HCT116 (cell line): ENCODE measurements around the gene UBQLN1. TPM values are rescaled to one million over a fixed set of nuclear protein-coding genes. Genes with fewer than 3 reads are reported as not detected.

Experiments used
- ATAC-seq: fragments of 200-7000 bp; cut with Tn5 transposase; 2 replicates; pipeline ENCODE4 v1.9.1; 2020; ENCODE audit warnings: mild to moderate bottlenecking, moderate library complexity
- BruUV-seq: library from RNA; stranded (reverse); fragments of 400-500 nt; replicated peaks from 2 replicates; lab custom pipeline; 2021; lab: Mats Ljungman, UMichigan
- CTCF ChIA-PET: fragments of 300-600 bp; sonication (Branson Sonifier 250); formaldehyde crosslinking; loops from one replicate; lab custom pipeline; 2021; ENCODE audit warnings: antibody characterized with exemption; lab: Charles Lee
- POLR2A ChIA-PET: fragments of 300-600, 350-600 bp; sonication (Branson Sonifier 250); formaldehyde crosslinking; loops from one replicate; lab custom pipeline; 2021; ENCODE audit warnings: antibody characterized with exemption; lab: Charles Lee
- RAD21 ChIA-PET, 2 experiments: fragments of 300-600 bp; sonication (Branson Sonifier 250); formaldehyde crosslinking; loops; one replicate each; lab custom pipeline; 2023; ENCODE audit warnings: low total read pairs in 2 of 2; ENCODE audit not compliant: uncharacterized antibody in 2 of 2, unreplicated experiment in 2 of 2, low non-redundant PET in 1 of 2; lab: Charles Lee
- DNase-seq: peaks from one replicate; pipeline ENCODE4 v3.0.0-alpha.2; 2010; ENCODE audit warnings: low read depth, low spot score
- H2AFZ ChIP-seq: fragments of 200-600 bp; shearing (Covaris generic), sonication (generic); 2 replicates; pipeline ENCODE4 v1.6.1; 2017; ENCODE audit warnings: low read depth, mixed run types, mixed read lengths, antibody characterized with exemption, low read length; ENCODE audit not compliant: poor library complexity, severe bottlenecking
- H3K27ac ChIP-seq: 2 replicates; pipeline ENCODE4 v1.5.1; 2012; ENCODE audit warnings: low read depth, low read length
- H3K27me3 ChIP-seq: fragments of 200-600 bp; sonication (generic); 2 replicates; pipeline ENCODE4 v1.6.1; 2016; ENCODE audit warnings: mixed run types, low read length, mixed read lengths; ENCODE audit not compliant: insufficient read depth
- H3K36me3 ChIP-seq, 2 experiments: fragments of 200-500 bp in 1 of 2; fragments of 200-600 bp in 1 of 2; sonication (Bioruptor generic) in 1 of 2; sonication (generic) in 1 of 2; 2 replicates each; pipeline versions ENCODE4 v1.5.1 to v1.6.1; 2014 to 2016; ENCODE audit warnings: low read length in 2 of 2, inconsistent platforms in 1 of 2, mixed read lengths in 1 of 2, mixed run types in 1 of 2; ENCODE audit not compliant: insufficient read depth in 2 of 2, control insufficient read depth in 1 of 2
- H3K4me1 ChIP-seq, 2 experiments: fragments of 200-600 bp in 1 of 2; sonication (generic) in 1 of 2; 2 replicates each; pipeline versions ENCODE4 v1.5.1 to v1.6.1; 2012 to 2017; ENCODE audit warnings: low read length in 2 of 2, inconsistent platforms in 1 of 2, mild to moderate bottlenecking in 1 of 2, mixed read lengths in 1 of 2, mixed run types in 1 of 2, moderate library complexity in 1 of 2; ENCODE audit not compliant: insufficient read depth in 2 of 2, control insufficient read depth in 1 of 2
- H3K4me2 ChIP-seq: fragments of 200-600 bp; sonication (generic); 2 replicates; pipeline ENCODE4 v1.6.1; 2017; ENCODE audit warnings: mixed run types, low read length, mixed read lengths
- H3K4me3 ChIP-seq, 2 experiments: fragments of 200-600 bp in 1 of 2; sonication (generic) in 1 of 2; replicated peaks in 1 of 2; 2 replicates each; pipeline ENCODE4 v1.5.1; 2011 to 2016; ENCODE audit warnings: low read length in 2 of 2, control low read depth in 1 of 2, low read depth in 1 of 2, mild to moderate bottlenecking in 1 of 2, mixed read lengths in 1 of 2, mixed run types in 1 of 2
- H3K79me2 ChIP-seq: fragments of 200-600 bp; sonication (generic); 2 replicates; pipeline ENCODE4 v1.6.1; 2017; ENCODE audit warnings: mild to moderate bottlenecking, mixed run types, low read length, moderate library complexity, mixed read lengths; ENCODE audit not compliant: insufficient read depth
- H3K9ac ChIP-seq: fragments of 200-600 bp; sonication (generic); 2 replicates; pipeline ENCODE4 v1.6.1; 2016; ENCODE audit warnings: low read length, mixed read lengths
- H3K9me2 ChIP-seq: fragments of 200-600 bp; sonication (generic), shearing (Covaris generic); 2 replicates; pipeline ENCODE4 v1.6.1; 2017; ENCODE audit warnings: mixed run types, mild to moderate bottlenecking, moderate library complexity; ENCODE audit not compliant: insufficient read depth
- H3K9me3 ChIP-seq, 2 experiments: fragments of 200-500 bp in 1 of 2; fragments of 200-600 bp in 1 of 2; sonication (Bioruptor generic) in 1 of 2; sonication (generic) in 1 of 2; 2 replicates each; pipeline ENCODE4 v1.6.1; 2014 to 2017; ENCODE audit warnings: low read length in 2 of 2, mixed read lengths in 2 of 2, inconsistent platforms in 1 of 2, low read depth in 1 of 2, mild to moderate bottlenecking in 1 of 2, mixed run types in 1 of 2, moderate library complexity in 1 of 2; ENCODE audit not compliant: control insufficient read depth in 1 of 2, insufficient read depth in 1 of 2
- H4K20me1 ChIP-seq: fragments of 200-600 bp; sonication (generic), shearing (Covaris generic); 2 replicates; pipeline ENCODE4 v1.6.1; 2017; ENCODE audit warnings: mixed run types, mild to moderate bottlenecking, moderate library complexity; ENCODE audit not compliant: insufficient read depth
- ATF3 ChIP-seq: IDR thresholded peaks from 2 replicates; pipeline ENCODE4 v1.6.1; 2012
- CBX3 ChIP-seq: IDR thresholded peaks from 2 replicates; pipeline ENCODE4 v1.6.1; 2012; ENCODE audit warnings: low read depth
- CEBPB ChIP-seq: IDR thresholded peaks from 2 replicates; pipeline ENCODE4 v1.6.1; 2012; ENCODE audit warnings: low read depth
- EGR1 ChIP-seq: IDR thresholded peaks from 2 replicates; pipeline ENCODE4 v1.6.1; 2012; ENCODE audit warnings: low read depth
- ELF1 ChIP-seq: IDR thresholded peaks from 2 replicates; pipeline ENCODE4 v1.6.1; 2012; ENCODE audit warnings: low read depth, borderline replicate concordance
- EZH2 ChIP-seq: fragments of 200-600 bp; sonication (generic); IDR thresholded peaks from 2 replicates; pipeline ENCODE4 v1.6.1; 2017; ENCODE audit warnings: antibody characterized with exemption, mixed run types
- FOSL1 ChIP-seq: IDR thresholded peaks from 2 replicates; pipeline ENCODE4 v1.6.1; 2012; ENCODE audit warnings: low read depth
- JUND ChIP-seq: IDR thresholded peaks from 2 replicates; pipeline ENCODE4 v1.6.1; 2012
- POLR2AphosphoS5 ChIP-seq: IDR thresholded peaks from 2 replicates; pipeline ENCODE4 v1.6.1; 2011; ENCODE audit warnings: mild to moderate bottlenecking, low read depth, low read length, moderate library complexity
- RAD21 ChIP-seq: IDR thresholded peaks from 2 replicates; pipeline ENCODE4 v1.6.1; 2012; ENCODE audit warnings: low read depth, mild to moderate bottlenecking
- SP1 ChIP-seq: IDR thresholded peaks from 2 replicates; pipeline ENCODE4 v1.6.1; 2012; ENCODE audit warnings: low read depth
- TCF7L2 ChIP-seq: IDR thresholded peaks from 2 replicates; pipeline ENCODE4 v1.7.0; 2011; ENCODE audit warnings: borderline replicate concordance, inconsistent platforms; ENCODE audit not compliant: insufficient read depth, insufficient read length; ENCODE audit errors: extremely low read depth
- ZFX ChIP-seq: fragments of 450-650 bp; IDR thresholded peaks from 2 replicates; pipeline ENCODE4 v1.6.1; 2017
- ZNF274 ChIP-seq: fragments of 200-500 bp; sonication (Bioruptor generic); IDR thresholded peaks from 2 replicates; pipeline ENCODE4 v1.6.1; 2014; ENCODE audit warnings: mild to moderate bottlenecking, low read depth, low read length, inconsistent platforms
- intact Hi-C: fragments of 100-400 bp; cut with micrococcal nuclease; formaldehyde crosslinking; loops from 2 replicates; pipeline ENCODE4 v1.10.0; 2022
- total RNA-seq: library from RNA; stranded (reverse); gene quantifications from one replicate; pipeline ENCODE4 v1.2.1, GENCODE V29; 2021; ENCODE audit not compliant: unreplicated experiment

The UBQLN1 gene
- total RNA-seq, 1 experiment from 2014 or later, result 128 TPM

- TF ChIP-seq TCF7L2 (no peak), EGR1 (no peak), ZNF274 (no peak), SP1 (no peak), JUND (no peak), CEBPB (no peak), FOSL1 (no peak), ATF3 (no peak), CBX3 (no peak)
Measured at GRCh38 chr9:83701769-83702168, 6.0 kb downstream of the UBQLN1 start (continued).

DNA sequence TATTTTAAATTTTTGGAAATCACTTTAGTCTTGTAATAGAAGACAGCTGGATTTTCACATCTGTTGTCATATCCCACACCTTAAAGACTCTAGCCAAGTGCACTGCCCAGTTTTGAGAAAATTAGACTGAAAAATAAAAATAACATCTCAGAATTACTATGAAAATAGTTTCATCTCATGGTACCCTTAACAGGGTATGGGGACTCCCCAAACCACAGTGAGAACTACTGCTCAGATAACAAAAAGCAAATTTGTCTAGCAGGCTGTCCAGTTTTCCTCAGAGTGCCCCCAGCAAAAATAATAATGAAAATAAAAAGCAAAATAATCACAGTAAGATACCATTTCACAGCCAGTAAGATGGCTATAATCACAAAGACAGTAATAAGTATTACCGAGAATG, 6.5 kb downstream of the UBQLN1 start:
- ATAC-seq, result no peak
- H3K27ac ChIP-seq, result no peak overlapping the region
- no peaks in the 10 kb centered on the region for H3K9me3 ChIP-seq
- peaks cover 37% of the 10 kb centered on the region; the same call in 1 of the 2 replicates for H4K20me1 ChIP-seq
- BruUV-seq, result no TSS peak
- ChIA-PET RAD21 (no interaction called here), CTCF (no interaction called here), POLR2A (no interaction called here)
- DNase-seq, result no peak
- no peaks in the 10 kb centered on the region for H3K9me2 ChIP-seq
- peaks cover 100% of the 10 kb centered on the region for H3K79me2 ChIP-seq
- H3K4me1 ChIP-seq, result peaks cover 4 to 10% of the 10 kb centered on the region in 2 experiments; a peak in 3 of 4 replicates
- no peak overlapping the region for H3K4me3 ChIP-seq
- H3K9ac ChIP-seq, result no peak overlapping the region
- H3K36me3 ChIP-seq, result peaks cover 0 to 7% of the 10 kb centered on the region in 2 experiments; a peak in 2 of 4 replicates
- no peak overlapping the region for H2AFZ ChIP-seq
- H3K4me2 ChIP-seq, result no peak overlapping the region
- TF ChIP-seq FOSL1 (no peak), JUND (no peak), EZH2 (no peak)
- no peaks in the 10 kb centered on the region for H3K27me3 ChIP-seq
- intact Hi-C loops, result no loop called here

DNA sequence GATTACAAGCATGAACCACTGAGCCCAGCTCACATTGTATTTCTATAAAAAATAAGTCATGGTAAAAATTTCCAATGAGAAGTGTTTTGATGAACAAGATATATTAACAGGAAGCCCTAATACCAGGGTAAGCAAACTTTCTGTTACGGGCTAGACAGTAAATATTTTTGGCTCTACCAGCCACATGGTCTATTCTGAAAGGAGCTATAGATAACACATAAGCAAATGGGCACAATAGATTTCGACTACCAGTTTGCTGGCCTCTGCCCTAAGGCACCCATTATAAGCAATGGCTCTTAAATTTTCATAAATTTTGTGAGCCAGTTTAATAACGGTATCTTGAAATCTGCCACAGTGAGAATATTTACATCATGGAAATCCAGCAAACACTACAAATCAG, 8.1 kb downstream of the UBQLN1 start:
- Histone ChIP-seq H2AFZ (no peak overlapping the region), H3K79me2 (peaks cover 100% of the 10 kb centered on the region), H4K20me1 (peaks cover 42% of the 10 kb centered on the region; the same call in 1 of the 2 replicates), H3K9ac (no peak overlapping the region), H3K4me2 (no peak overlapping the region), H3K9me2 (no peaks in the 10 kb centered on the region), H3K9me3 (no peaks in the 10 kb centered on the region), H3K4me3 (no peak overlapping the region), H3K27ac (no peak overlapping the region), H3K27me3 (no peaks in the 10 kb centered on the region), H3K36me3 (no peaks in the 10 kb centered on the region), H3K4me1 (no peaks in the 10 kb centered on the region)
- no TSS peak for BruUV-seq
- intact Hi-C loops, result no loop called here
- no peak for TF ChIP-seq RAD21
- TF ChIP-seq CEBPB, result no peak
- TF ChIP-seq POLR2AphosphoS5, result no peak
- TF ChIP-seq EGR1, result no peak
- no peak for TF ChIP-seq ELF1
- no peak for TF ChIP-seq TCF7L2
- TF ChIP-seq ZFX, result no peak
- ATAC-seq, result no peak
- ChIA-PET RAD21 (no interaction called here), POLR2A (interaction anchor here (0.8 to 1.4 kb wide), 2 partner anchors 9 to 14 kb away, joined by 3 read pairs; partner anchors contain the start of gene UBQLN1), CTCF (no interaction called here)
- no peak for DNase-seq
